Measurements from ENCODE around the gene SPESP1.

DNA sequence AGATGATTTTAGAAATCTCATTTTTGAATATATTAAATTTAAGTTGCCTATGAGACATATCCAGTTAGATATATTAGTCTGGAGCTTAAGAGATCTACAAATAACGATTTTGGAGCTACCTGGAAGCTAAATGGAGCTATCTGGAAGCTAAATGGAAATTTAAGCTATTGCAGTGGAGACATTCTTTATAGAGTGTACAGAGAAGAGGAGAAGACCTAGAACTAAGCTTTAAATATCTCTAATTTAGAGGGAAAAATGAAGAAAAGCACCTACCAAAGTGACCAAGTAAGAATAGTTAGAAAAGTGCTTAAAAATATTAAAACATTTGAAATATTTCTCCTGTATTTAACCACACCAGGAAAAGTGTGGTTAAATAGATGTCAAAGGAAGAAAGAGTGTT is 28.3 kb downstream of the SPESP1 start:
- TF ChIP-seq, protein P1, sequence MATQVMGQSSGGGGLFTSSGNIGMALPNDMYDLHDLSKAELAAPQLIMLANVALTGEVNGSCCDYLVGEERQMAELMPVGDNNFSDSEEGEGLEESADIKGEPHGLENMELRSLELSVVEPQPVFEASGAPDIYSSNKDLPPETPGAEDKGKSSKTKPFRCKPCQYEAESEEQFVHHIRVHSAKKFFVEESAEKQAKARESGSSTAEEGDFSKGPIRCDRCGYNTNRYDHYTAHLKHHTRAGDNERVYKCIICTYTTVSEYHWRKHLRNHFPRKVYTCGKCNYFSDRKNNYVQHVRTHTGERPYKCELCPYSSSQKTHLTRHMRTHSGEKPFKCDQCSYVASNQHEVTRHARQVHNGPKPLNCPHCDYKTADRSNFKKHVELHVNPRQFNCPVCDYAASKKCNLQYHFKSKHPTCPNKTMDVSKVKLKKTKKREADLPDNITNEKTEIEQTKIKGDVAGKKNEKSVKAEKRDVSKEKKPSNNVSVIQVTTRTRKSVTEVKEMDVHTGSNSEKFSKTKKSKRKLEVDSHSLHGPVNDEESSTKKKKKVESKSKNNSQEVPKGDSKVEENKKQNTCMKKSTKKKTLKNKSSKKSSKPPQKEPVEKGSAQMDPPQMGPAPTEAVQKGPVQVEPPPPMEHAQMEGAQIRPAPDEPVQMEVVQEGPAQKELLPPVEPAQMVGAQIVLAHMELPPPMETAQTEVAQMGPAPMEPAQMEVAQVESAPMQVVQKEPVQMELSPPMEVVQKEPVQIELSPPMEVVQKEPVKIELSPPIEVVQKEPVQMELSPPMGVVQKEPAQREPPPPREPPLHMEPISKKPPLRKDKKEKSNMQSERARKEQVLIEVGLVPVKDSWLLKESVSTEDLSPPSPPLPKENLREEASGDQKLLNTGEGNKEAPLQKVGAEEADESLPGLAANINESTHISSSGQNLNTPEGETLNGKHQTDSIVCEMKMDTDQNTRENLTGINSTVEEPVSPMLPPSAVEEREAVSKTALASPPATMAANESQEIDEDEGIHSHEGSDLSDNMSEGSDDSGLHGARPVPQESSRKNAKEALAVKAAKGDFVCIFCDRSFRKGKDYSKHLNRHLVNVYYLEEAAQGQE (IDR thresholded peaks at IDR 0.05; ENCODE audit: borderline replicate concordance): no peak
- TF ChIP-seq, protein P1 (CRISPR knock-in tag; IDR thresholded peaks at IDR 0.05; ENCODE audit: low read depth): no peak
- TF ChIP-seq SMAD4 (CRISPR knock-in tag; conservative IDR thresholded peaks at IDR 0.05): no peak
- TF ChIP-seq MYNN (IDR thresholded peaks at IDR 0.05): no peak
- no peak for TF ChIP-seq MYNN (CRISPR knock-in tag; IDR thresholded peaks at IDR 0.05)
- TF ChIP-seq RFX1 (IDR thresholded peaks at IDR 0.05): no peak

Data from K562 (cell line).